BJ (cell line): ENCODE results near the gene FBLL1. TPM values are rescaled to one million over a fixed set of nuclear protein-coding genes. Genes with fewer than 3 reads are reported as not detected.

Source experiments
- CTCF ChIA-PET: fragments of 350-600 bp; formaldehyde crosslinking; extraction: SDS; loops from one replicate; lab custom pipeline; 2021; ENCODE audit warnings: antibody characterized with exemption, inconsistent platforms; lab: Yijun Ruan, JAX
- POLR2A ChIA-PET: fragments of 300-600 bp; sonication (Branson Sonifier 250); formaldehyde crosslinking; extraction: SDS; loops from one replicate; lab custom pipeline; 2021; ENCODE audit warnings: antibody characterized with exemption; lab: Charles Lee
- DNase-seq: peaks from one replicate; pipeline ENCODE4 v3.0.0-alpha.2; 2011; ENCODE audit warnings: low read depth
- H3K27me3 ChIP-seq: 2 replicates; pipeline ENCODE4 v1.6.0; 2011; ENCODE audit warnings: low read length; ENCODE audit not compliant: control insufficient read depth, insufficient read depth
- H3K36me3 ChIP-seq: 2 replicates; pipeline ENCODE4 v1.5.1; 2011; ENCODE audit warnings: low read length; ENCODE audit not compliant: control insufficient read depth, insufficient read depth
- H3K4me3 ChIP-seq: 2 replicates; pipeline ENCODE4 v1.5.1; 2011; ENCODE audit warnings: low read depth, mild to moderate bottlenecking, control low read depth, low read length
- CTCF ChIP-seq: IDR thresholded peaks from 2 replicates; pipeline ENCODE4 v1.5.1; 2011; ENCODE audit warnings: low read depth, mild to moderate bottlenecking, control low read depth, inconsistent platforms, low read length, moderate library complexity; ENCODE audit not compliant: insufficient read depth
- polyA plus RNA-seq: library from polyadenylated mRNA; depleted of rRNA; stranded (reverse); fragments of >200 nt; gene quantifications from 2 replicates; pipeline ENCODE4 v1.2.3, GENCODE V29; 2011

Gene FBLL1
- polyA plus RNA-seq, 1 experiment, result 0.56 TPM

- Histone ChIP-seq H3K27me3 (peaks cover 5% of the 10 kb centered on the region), H3K4me3 (no peak overlapping the region), H3K36me3 (no peaks in the 10 kb centered on the region)
- CTCF ChIA-PET, result no interaction called here
- POLR2A ChIA-PET, result no interaction called here
- no peak for TF ChIP-seq CTCF
- DNase-seq, result no peak
Observed at GRCh38 chr5:168537176-168537575, 8.1 kb downstream of the FBLL1 start.

- no peak overlapping the region for H3K4me3 ChIP-seq
- CTCF ChIA-PET, result no interaction called here
- no peak for DNase-seq
- TF ChIP-seq CTCF, result no peak
- no peaks in the 10 kb centered on the region for H3K27me3 ChIP-seq
- H3K36me3 ChIP-seq, result no peaks in the 10 kb centered on the region
- POLR2A ChIA-PET, result no interaction called here
Observed at GRCh38 chr5:168549554-168549953, 20.4 kb downstream of the FBLL1 start.

GRCh38 chr5:168550656-168551055 lies 21.6 kb downstream of the FBLL1 start:
- Histone ChIP-seq H3K4me3 (no peak overlapping the region), H3K27me3 (no peaks in the 10 kb centered on the region), H3K36me3 (no peaks in the 10 kb centered on the region)
- DNase-seq, result no peak
- POLR2A ChIA-PET, result no interaction called here
- no peak for TF ChIP-seq CTCF
- CTCF ChIA-PET, result no interaction called here

GRCh38 chr5:168552146-168552545 lies 23.0 kb downstream of the FBLL1 start:
- Histone ChIP-seq H3K27me3 (no peaks in the 10 kb centered on the region), H3K4me3 (no peak overlapping the region), H3K36me3 (no peaks in the 10 kb centered on the region; the same call in 1 of the 2 replicates)
- ChIA-PET CTCF (no interaction called here), POLR2A (no interaction called here)
- TF ChIP-seq CTCF, result no peak
- DNase-seq, result peak; percentile 17

GRCh38 chr5:168553377-168554130 lies 24.4 kb downstream of the FBLL1 start:
- CTCF ChIA-PET, result interaction anchor here (0.6 to 1.7 kb wide), 2 partner anchors 21 to 288 kb away, joined by 3 to 4 read pairs; no protein-coding TSS in a partner anchor

More at GRCh38 chr5:168553377-168554130, 24.4 kb downstream of the FBLL1 start:
- DNase-seq, result no peak
- POLR2A ChIA-PET, result no interaction called here
- H3K4me3 ChIP-seq, result no peak overlapping the region
- no peaks in the 10 kb centered on the region for H3K27me3 ChIP-seq
- no peak for TF ChIP-seq CTCF
- no peaks in the 10 kb centered on the region; the same call in 1 of the 2 replicates for H3K36me3 ChIP-seq
